CD4-positive, CD25-positive, alpha-beta regulatory T cell (primary cell): ENCODE measurements around the gene ATL1. TPM values are rescaled to one million over a fixed set of nuclear protein-coding genes. Genes with fewer than 3 reads are reported as not detected.

Experiments
- ATAC-seq, 2 donors: fragments of 150-1000 bp; cut with Tn5 transposase; one replicate each; pipeline ENCODE4 v1.10.0; 2021; ENCODE audit warnings: low read depth in 2 of 2, moderate number of reproducible peaks in 2 of 2, moderate library complexity in 1 of 2
- DNase-seq, 3 donors: peaks; one replicate each; pipeline versions ENCODE4 v3.0.0 to v3.0.0-alpha.2; 2012 to 2022; ENCODE audit warnings: mixed read lengths in 1 of 3
- H3K27ac ChIP-seq: one replicate; pipeline ENCODE4 v1.7.0; 2013; ENCODE audit warnings: mild to moderate bottlenecking, low read length; ENCODE audit not compliant: insufficient read depth, poor library complexity, severe bottlenecking
- H3K27me3 ChIP-seq: one replicate; pipeline ENCODE4 v1.7.0; 2013; ENCODE audit warnings: low read length; ENCODE audit not compliant: control insufficient read depth, insufficient read depth
- H3K36me3 ChIP-seq: one replicate; pipeline ENCODE4 v1.7.0; 2013; ENCODE audit warnings: mild to moderate bottlenecking, low read length, moderate library complexity; ENCODE audit not compliant: control insufficient read depth, insufficient read depth
- H3K4me1 ChIP-seq: 2 replicates; pipeline ENCODE4 v1.7.0; 2013; ENCODE audit warnings: mild to moderate bottlenecking, low read length; ENCODE audit not compliant: insufficient read depth, control insufficient read depth, poor library complexity, severe bottlenecking
- H3K4me3 ChIP-seq: one replicate; pipeline ENCODE4 v1.7.0; 2013; ENCODE audit warnings: low read depth, mild to moderate bottlenecking, low read length, moderate library complexity
- H3K9me3 ChIP-seq, 2 experiments: 1 replicate in 1 of 2; 2 replicates in 1 of 2; pipeline ENCODE4 v1.7.0; 2013; ENCODE audit warnings: low read length in 2 of 2, mild to moderate bottlenecking in 1 of 2, moderate library complexity in 1 of 2; ENCODE audit not compliant: control insufficient read depth in 2 of 2
- H3K27ac Mint-ChIP-seq, 3 donors: one replicate each; pipeline ENCODE4 v1.8.0; 2020 to 2022; ENCODE audit warnings: mild to moderate bottlenecking in 3 of 3, mixed read lengths in 3 of 3, moderate library complexity in 2 of 3
- H3K27me3 Mint-ChIP-seq: one replicate; pipeline ENCODE4 v1.8.0; 2022; ENCODE audit warnings: mild to moderate bottlenecking, mixed read lengths
- H3K36me3 Mint-ChIP-seq: one replicate; pipeline ENCODE4 v1.8.0; 2020; ENCODE audit warnings: mixed read lengths
- H3K4me1 Mint-ChIP-seq, 4 donors: one replicate each; pipeline ENCODE4 v1.8.0; 2020 to 2022; ENCODE audit warnings: mixed read lengths in 4 of 4, mild to moderate bottlenecking in 1 of 4
- H3K4me3 Mint-ChIP-seq, 4 donors: one replicate each; pipeline ENCODE4 v1.8.0; 2020 to 2022; ENCODE audit warnings: mild to moderate bottlenecking in 4 of 4, mixed read lengths in 4 of 4, moderate library complexity in 3 of 4
- H3K9me3 Mint-ChIP-seq, 7 donors: one replicate each; pipeline ENCODE4 v1.8.0; 2020 to 2022; ENCODE audit warnings: mixed read lengths in 7 of 7, mild to moderate bottlenecking in 3 of 7, moderate library complexity in 2 of 7
- polyA plus RNA-seq, 4 donors: library from polyadenylated mRNA; unstranded; fragments of 300-500 nt; fragmentation: Illumina TruSeq; gene quantifications; one replicate each; pipeline ENCODE4 v1.2.3, GENCODE V29; 2021
- total RNA-seq: library from RNA; stranded (reverse); gene quantifications from one replicate; pipeline ENCODE4 v1.2.3, GENCODE V29; 2022

Gene ATL1
- total and polyA plus RNA-seq, 5 donors from 2014 or later: 0.62 to 1.6 (median 1.3) TPM

- Histone ChIP-seq H3K27me3 (peaks cover 5% of the 10 kb centered on the region), H3K36me3 (no peaks in the 10 kb centered on the region), H3K4me3 (no peak overlapping the region), H3K9me3 (no peaks in the 10 kb centered on the region), H3K4me1 (peaks cover 14% of the 10 kb centered on the region), H3K27ac (no peak overlapping the region)
- H3K4me1 Mint-ChIP-seq: peaks cover 9 to 16% (median 12%) of the 10 kb centered on the region in 4 donors
- H3K4me3 Mint-ChIP-seq: no peak overlapping the region
- H3K36me3 Mint-ChIP-seq: no peaks in the 10 kb centered on the region
- no peak overlapping the region for H3K27ac Mint-ChIP-seq
- DNase-seq: no peak
- no peak for ATAC-seq
- peaks cover 9% of the 10 kb centered on the region for H3K27me3 Mint-ChIP-seq
- no peaks in the 10 kb centered on the region for H3K9me3 Mint-ChIP-seq
Observed at GRCh38 chr14:50670196-50670865, 110.4 kb downstream of the ATL1 start.

GRCh38 chr14:50670866-50671256 is 110.9 kb downstream of the ATL1 start:
- ATAC-seq (no peak), DNase-seq (no peak)
- H3K9me3 ChIP-seq: no peaks in the 10 kb centered on the region
- no peak overlapping the region for H3K27ac Mint-ChIP-seq
- H3K27me3 Mint-ChIP-seq: peaks cover 9% of the 10 kb centered on the region
- H3K4me3 ChIP-seq: no peak overlapping the region
- no peaks in the 10 kb centered on the region for H3K36me3 ChIP-seq
- H3K36me3 Mint-ChIP-seq: no peaks in the 10 kb centered on the region
- no peak overlapping the region for H3K4me3 Mint-ChIP-seq
- peaks cover 8 to 16% (median 12%) of the 10 kb centered on the region in 4 donors for H3K4me1 Mint-ChIP-seq
- H3K27me3 ChIP-seq: peaks cover 5% of the 10 kb centered on the region
- peaks cover 14% of the 10 kb centered on the region for H3K4me1 ChIP-seq
- H3K27ac ChIP-seq: no peak overlapping the region
- H3K9me3 Mint-ChIP-seq: no peaks in the 10 kb centered on the region

GRCh38 chr14:50675597-50675996 is 115.7 kb downstream of the ATL1 start:
- Mint-ChIP-seq H3K4me3 (no peak overlapping the region), H3K27me3 (no peaks in the 10 kb centered on the region), H3K4me1 (peaks cover 0 to 5% (median 5%) of the 10 kb centered on the region in 4 donors), H3K36me3 (no peaks in the 10 kb centered on the region), H3K27ac (no peak overlapping the region), H3K9me3 (no peaks in the 10 kb centered on the region)
- no peaks in the 10 kb centered on the region for H3K9me3 ChIP-seq
- H3K27me3 ChIP-seq: peaks cover 2% of the 10 kb centered on the region
- no peak overlapping the region for H3K27ac ChIP-seq
- no peak for DNase-seq
- H3K4me1 ChIP-seq: no peaks in the 10 kb centered on the region
- ATAC-seq: no peak
- H3K4me3 ChIP-seq: no peak overlapping the region
- no peaks in the 10 kb centered on the region for H3K36me3 ChIP-seq

GRCh38 chr14:50676814-50677516 is 117.0 kb downstream of the ATL1 start:
- Mint-ChIP-seq H3K4me3 (no peak overlapping the region), H3K27me3 (no peaks in the 10 kb centered on the region), H3K9me3 (no peaks in the 10 kb centered on the region), H3K4me1 (peaks cover 0 to 5% (median 5%) of the 10 kb centered on the region in 4 donors), H3K36me3 (no peaks in the 10 kb centered on the region), H3K27ac (no peak overlapping the region)
- no peaks in the 10 kb centered on the region for H3K9me3 ChIP-seq
- no peak overlapping the region for H3K27ac ChIP-seq
- no peaks in the 10 kb centered on the region for H3K36me3 ChIP-seq
- H3K4me1 ChIP-seq: no peaks in the 10 kb centered on the region
- no peak overlapping the region for H3K4me3 ChIP-seq
- ATAC-seq: no peak
- peaks cover 2% of the 10 kb centered on the region for H3K27me3 ChIP-seq
- DNase-seq: no peak

GRCh38 chr14:50677527-50678063 is 117.7 kb downstream of the ATL1 start:
- no peaks in the 10 kb centered on the region for H3K9me3 ChIP-seq
- Mint-ChIP-seq H3K27ac (no peak overlapping the region), H3K27me3 (no peaks in the 10 kb centered on the region), H3K36me3 (no peaks in the 10 kb centered on the region), H3K4me3 (no peak overlapping the region), H3K4me1 (peaks cover 0 to 5% (median 5%) of the 10 kb centered on the region in 4 donors), H3K9me3 (peaks cover 0 to 2% (median 0%) of the 10 kb centered on the region in 7 donors)
- H3K27me3 ChIP-seq: peaks cover 2% of the 10 kb centered on the region
- no peaks in the 10 kb centered on the region for H3K4me1 ChIP-seq
- H3K4me3 ChIP-seq: no peak overlapping the region
- H3K27ac ChIP-seq: no peak overlapping the region
- ATAC-seq: peak in 1 of 2 donors; percentile 45
- no peaks in the 10 kb centered on the region for H3K36me3 ChIP-seq
- DNase-seq: no peak

- H3K4me1 ChIP-seq: no peaks in the 10 kb centered on the region
- H3K36me3 ChIP-seq: no peaks in the 10 kb centered on the region
- Mint-ChIP-seq H3K4me1 (peaks cover 0 to 5% (median 5%) of the 10 kb centered on the region in 4 donors), H3K27me3 (no peaks in the 10 kb centered on the region), H3K4me3 (no peak overlapping the region), H3K27ac (no peak overlapping the region), H3K9me3 (peaks cover 0 to 2% (median 0%) of the 10 kb centered on the region in 7 donors), H3K36me3 (no peaks in the 10 kb centered on the region)
- ATAC-seq (no peak), DNase-seq (no peak)
- H3K4me3 ChIP-seq: no peak overlapping the region
- H3K27ac ChIP-seq: no peak overlapping the region
- peaks cover 2% of the 10 kb centered on the region for H3K27me3 ChIP-seq
- H3K9me3 ChIP-seq: no peaks in the 10 kb centered on the region
Observed at GRCh38 chr14:50678163-50678562, 118.2 kb downstream of the ATL1 start.

- no peaks in the 10 kb centered on the region for H3K36me3 ChIP-seq
- ATAC-seq (no peak), DNase-seq (no peak)
- H3K9me3 ChIP-seq: no peaks in the 10 kb centered on the region
- H3K4me1 Mint-ChIP-seq: peaks cover 0 to 5% (median 5%) of the 10 kb centered on the region in 4 donors
- no peaks in the 10 kb centered on the region for H3K4me1 ChIP-seq
- no peak overlapping the region for H3K27ac Mint-ChIP-seq
- peaks cover 0 to 2% (median 0%) of the 10 kb centered on the region in 7 donors for H3K9me3 Mint-ChIP-seq
- H3K27me3 Mint-ChIP-seq: peaks cover 14% of the 10 kb centered on the region
- H3K27me3 ChIP-seq: peaks cover 2% of the 10 kb centered on the region
- no peak overlapping the region for H3K27ac ChIP-seq
- no peaks in the 10 kb centered on the region for H3K36me3 Mint-ChIP-seq
- no peak overlapping the region for H3K4me3 ChIP-seq
- H3K4me3 Mint-ChIP-seq: no peak overlapping the region
Observed at GRCh38 chr14:50679674-50680073, 119.7 kb downstream of the ATL1 start.
